GM19463 (cell line): ENCODE data around the gene GPC1.

Experiments
- ATAC-seq: cut with Tn5 transposase; IDR thresholded peaks from one replicate; pipeline ENCODE4 v1.9.1; 2021; ENCODE audit warnings: mild to moderate bottlenecking, moderate library complexity; ENCODE audit not compliant: unreplicated experiment

The GPC1 gene

DNA sequence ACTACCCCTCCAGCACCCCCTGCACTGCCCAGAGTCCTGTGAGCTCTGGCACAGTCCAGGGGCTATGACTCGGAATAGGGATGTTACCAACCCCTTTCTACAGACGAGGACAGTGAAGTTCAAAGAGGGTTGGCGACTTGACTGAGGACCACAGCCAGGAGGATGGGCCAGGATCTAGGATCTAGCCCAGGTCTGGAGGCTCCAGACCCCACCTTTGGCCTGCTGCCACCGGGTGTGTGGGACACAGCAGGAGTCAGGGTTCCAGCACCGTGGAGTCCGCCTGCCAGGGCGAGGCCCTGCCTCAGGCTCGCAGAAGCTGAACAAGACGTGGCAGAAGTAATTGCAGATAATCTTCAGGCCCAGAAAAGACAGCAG, 37.9 kb upstream of the GPC1 start:
- ATAC-seq = no peak

DNA sequence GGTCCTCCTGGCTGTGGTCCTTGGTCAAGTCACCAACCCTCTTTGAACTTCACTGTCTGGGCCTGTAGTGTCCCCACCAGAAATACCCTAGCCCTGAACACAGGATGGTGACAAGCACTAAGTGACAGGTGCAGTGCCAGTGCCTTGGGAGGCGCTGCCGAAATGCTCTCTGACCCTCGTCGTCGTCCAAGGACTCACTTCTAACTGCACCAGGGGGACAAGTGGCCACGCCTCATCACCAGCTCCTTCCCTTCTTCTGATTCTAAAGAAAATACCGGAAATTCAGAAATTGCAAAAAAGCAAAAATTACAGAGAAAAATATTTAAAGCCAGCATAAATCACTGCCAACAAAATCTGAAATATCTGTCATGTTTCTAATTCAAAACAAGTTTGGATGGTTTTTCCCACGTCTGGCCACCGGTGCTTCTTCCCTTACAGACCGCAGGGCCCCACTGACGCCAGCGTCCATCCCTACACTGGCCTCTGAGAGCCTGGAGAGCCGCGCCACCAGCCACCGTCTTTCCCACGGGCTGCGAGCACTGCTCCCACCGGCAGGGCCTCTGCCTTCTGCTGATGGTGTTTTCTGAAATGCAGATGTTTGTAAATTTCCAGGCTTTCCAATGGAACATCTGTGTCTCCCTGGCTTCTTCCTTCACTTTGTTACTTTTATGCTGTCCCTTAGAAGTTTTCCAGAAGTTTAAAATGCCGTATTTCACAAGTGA, 37.4 kb upstream of the GPC1 start:
- no peak for ATAC-seq

DNA sequence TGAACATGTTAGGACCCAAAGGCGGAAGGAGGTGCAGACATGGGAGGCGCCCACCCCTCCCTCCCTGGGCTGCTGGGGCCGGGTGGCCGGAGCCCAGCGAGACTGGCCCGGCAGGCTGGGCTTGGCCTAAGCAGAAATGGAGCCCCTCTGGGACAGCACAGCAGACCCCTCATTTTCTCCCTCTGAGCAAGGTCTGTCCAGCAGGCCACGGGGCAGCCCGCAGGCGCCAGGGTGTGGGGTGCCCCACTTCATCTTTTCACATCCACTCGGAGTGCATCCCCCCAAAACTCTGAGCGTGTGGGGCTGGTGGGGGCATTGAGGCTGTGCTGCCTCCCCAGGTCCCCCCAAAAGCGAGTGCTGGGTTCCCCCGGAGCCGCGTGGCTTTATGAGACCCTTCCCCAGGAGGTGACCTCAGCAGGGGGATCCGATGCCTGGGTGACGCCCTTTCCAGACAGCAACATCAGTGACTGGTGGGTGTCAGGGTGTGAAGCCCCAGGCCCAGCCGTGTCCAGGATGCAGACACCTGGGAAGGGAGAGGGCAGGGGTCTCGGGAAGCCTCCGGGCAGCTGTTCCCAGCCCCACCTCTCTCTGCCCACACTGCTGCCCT, 36.7 kb upstream of the GPC1 start:
- no peak for ATAC-seq

DNA sequence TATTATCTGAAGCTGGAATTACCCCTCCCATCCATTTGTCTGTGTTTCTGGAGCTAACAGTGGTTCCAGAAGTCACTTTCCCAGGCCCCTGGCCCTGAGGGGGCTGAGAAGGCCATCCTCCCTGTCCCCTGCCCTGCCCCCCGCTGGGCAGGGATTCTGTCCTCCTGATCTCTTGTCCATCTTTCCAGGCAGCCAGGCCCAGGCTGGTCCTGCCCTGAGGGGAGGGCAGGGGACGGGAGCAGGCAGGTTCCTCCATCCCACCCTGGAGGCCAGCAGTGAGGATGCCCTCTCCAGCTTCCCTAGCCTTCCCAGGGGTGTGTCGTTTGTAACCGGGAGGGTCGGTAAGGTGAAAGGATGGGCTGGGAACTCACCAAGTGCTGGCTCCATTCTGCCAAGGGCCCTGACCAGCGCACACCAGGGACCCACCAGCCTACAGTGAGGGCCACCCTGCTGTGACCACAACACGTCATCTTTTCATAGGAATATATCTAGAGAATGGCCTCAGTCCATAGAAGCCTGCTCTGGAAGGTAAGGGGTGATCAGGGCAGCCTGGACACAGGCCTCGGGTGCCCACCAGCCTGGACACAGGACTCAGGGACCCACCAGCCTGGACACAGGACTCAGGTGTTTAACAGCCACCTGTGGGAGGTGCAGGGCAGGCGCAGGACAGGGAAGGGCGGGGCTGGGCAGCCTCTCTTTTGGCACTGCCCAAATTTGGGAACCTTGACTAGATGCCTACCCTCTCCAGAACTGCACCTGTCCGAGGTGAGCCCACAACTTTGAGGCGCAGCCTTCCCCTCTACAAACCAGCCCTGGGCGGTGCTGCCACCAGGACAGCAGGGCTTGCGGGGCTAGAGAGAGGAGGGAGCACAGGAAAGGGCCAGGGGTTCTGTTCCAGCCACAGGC, 35.8 kb upstream of the GPC1 start:
- no peak for ATAC-seq

DNA sequence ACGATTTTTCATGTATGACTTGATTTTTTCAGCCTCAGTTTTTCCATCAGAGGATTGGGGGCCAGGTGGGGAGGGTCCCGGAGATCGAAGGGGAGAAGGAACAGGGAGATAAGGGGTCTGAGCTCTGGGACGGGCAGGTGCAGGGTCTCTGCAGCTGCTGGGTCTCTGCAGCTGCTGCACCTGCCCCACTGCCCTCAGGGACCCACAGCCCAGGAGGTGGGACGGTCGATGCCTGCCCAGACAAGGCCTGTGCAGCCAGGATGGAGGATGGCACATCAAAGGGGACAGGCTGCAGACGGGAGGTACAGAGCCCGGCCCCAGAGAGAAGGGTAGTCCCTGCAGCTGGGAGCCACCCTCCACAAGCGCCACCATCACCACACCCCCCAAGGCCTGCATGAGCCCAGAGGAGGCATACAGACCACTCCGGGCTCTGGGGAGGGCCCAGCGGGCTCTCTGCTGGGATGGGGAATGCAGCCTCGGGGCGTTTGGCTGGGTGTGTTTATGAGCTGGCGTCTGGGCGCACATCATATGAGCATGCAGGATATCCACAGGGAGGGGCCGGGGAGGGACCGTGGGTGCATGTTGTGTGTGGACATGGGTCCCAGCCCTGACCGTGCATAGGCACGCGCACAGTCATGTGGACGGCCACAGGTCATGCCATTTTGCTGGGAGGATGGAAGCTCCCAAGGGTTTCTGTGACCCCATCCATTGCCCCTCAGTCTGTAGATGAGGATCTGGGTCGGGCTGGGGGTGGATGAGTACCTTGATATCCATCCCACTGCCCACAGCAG, 34.9 kb upstream of the GPC1 start:
- no peak for ATAC-seq

DNA sequence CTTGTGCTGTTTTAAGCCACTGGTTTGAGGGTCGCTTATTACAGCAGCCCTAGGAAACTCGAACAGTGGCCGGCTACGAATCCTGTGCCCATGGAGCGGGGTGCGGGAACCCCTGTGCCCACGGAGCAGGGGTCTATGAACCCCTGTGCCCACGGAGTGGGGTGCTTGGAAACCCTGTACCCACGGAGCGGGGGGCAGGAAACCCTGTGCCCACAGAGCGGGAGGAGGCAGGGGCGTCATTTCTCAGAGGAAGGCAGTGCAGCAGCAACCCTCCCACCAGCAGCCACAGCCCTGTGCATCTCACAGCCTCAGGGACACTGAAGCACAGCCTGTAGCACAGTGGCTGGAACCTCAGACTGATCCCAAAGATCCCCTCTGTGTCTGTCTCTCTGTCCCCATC, 34.2 kb upstream of the GPC1 start:
- ATAC-seq = no peak

DNA sequence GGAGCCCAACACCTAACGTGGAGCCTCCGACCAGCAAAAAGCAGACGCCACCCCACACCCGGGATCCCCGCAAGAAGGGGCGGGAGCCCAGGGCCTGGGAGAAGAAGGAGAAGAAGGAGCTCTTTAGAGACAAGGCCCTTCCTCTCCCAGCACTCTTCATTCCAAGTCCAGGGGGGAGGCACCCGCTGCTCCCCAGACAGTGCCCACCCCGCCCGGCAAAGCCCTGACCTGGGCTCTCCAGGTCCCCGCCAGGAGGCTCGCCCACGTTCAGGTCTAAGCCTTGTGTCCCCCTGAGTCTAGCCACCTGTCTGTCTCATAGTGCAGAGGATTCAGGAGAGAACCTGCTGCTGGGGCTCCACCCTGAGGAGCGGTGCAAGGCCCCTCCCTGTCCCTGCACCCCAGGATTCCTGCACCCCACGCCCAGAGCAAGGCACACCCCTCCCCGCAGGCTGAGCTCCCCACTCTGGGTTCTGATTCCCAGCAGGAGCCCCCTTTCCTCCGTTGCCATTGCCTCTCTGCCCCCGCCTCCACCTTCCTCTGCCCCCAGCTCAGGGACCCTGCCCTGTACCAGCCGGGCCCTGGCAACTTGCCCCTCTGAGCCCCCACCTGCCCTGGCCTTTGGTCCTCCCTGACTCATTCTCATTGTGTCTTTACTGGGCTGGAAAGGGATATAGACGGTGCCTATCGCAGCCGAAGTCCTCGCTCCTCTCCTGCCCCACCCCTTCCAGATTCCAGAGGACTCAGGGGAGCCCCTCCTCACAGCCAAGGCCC, 33.5 kb upstream of the GPC1 start:
- no peak for ATAC-seq

DNA sequence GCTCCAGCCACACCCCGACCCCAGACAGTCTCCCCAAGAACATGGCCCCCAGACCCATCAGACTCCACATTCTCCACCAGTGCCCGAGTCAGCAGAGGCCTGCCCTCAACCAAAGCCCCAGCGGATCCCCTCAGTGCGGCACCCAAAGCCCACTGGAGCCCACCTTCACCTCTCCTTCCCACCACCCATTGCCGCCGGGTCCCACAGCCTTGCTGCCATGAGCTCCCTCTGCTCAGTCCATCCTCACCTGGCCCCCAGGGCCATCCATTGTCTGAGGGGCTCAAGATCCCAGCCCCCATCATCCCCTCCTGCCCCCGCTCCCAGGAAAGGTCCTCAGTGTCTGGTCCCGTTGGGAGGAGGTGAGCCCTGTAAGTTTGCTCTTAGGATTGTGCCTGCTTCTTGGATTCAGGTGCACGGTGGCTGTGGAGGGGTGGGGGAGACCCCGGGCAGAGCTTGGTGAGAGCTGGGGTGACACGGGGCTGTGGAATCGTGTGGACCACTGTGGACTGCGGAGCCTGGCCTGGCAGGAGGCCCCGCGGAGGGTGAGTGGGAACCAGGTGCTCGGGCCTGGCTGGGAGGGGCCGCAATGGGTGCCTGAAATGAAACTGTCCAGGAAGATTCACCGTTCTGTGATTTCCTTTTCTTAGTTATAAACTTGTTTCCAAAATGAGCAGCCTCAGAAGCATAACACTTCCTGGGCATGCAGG, 32.7 kb upstream of the GPC1 start:
- no peak for ATAC-seq

DNA sequence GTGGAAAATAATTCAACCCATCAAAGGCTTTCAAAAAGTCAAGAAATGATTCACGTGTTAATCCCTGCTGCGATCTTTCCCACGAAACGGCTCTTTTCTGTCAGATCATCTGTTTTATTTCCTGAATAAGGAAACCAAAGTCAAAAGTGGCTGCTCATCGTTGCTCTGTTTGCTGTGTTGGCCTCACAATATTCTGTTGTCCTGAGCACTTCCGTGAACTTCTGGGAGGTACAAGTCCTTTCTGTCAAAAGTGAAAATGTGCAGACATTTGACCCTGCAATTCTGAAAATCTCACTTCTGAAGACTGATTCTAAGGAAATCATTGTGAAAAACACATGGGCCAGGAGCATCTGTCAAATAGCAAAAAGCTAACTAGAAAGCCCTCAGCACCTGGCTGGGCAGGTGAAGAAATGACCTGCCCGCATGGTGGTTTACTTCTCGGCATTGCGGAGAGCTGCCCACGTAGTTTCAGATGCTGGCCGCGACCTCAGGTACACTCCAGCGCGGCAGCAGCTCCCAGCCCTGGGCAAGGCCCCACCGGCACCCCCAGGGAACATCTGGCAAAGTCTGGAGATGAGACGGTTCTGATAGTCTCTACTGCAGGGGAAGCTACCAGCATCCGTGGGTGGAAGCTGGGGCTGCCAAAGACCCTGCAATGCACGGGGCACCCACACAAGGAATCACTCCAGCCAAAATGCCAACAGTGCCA, 31.9 kb upstream of the GPC1 start:
- no peak for ATAC-seq

DNA sequence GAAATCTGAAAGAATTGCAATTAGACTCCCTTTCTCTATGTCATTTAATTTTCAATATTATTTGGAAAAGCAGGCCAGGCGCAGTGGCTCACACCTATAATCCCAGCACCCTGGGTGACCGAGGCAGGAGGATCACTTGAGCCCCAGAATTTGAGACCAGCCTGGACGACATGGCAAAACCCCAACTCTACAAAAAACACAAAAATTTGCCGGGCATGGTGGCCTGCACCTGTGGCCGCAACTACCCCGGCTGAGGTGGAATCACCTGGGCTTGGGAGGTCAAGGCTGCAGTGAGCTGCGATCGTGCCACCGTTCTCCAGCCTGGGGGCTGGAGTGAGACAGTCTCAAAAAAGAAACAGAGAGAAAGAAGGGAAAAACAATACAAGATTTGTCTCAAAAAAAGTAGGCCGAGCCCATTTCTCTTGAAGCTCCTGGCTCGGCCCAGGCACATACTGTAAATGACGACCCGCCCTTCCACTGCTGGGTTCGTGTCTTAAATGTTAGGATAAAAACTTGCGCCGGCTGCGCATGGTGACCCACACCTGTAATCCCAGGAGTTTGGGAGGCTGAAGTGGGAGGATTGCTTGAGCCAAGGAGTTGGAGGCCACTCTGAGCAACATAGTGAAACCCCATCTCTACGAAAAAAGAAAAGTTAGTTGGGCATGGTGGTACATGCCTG, 31.1 kb upstream of the GPC1 start:
- ATAC-seq = no peak

DNA sequence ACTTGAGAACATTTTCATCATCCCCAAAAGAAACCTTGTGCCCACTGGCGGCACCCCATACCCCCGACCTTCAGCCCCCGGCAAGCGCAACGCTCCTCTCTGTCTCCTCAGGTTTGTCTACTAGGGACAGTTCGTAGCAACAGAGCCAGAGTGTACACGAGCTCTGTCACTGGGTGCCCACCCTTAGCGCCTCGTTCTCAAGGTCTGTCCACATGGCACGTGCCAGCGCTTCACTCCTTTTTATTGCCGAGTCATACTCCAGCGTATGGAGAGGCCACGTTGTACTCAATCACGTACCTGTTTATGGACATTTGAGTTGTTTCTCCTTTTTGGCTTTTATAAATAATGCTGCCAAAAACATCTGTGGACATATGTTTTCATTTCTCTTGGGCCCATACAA, 30.3 kb upstream of the GPC1 start:
- ATAC-seq = no peak

DNA sequence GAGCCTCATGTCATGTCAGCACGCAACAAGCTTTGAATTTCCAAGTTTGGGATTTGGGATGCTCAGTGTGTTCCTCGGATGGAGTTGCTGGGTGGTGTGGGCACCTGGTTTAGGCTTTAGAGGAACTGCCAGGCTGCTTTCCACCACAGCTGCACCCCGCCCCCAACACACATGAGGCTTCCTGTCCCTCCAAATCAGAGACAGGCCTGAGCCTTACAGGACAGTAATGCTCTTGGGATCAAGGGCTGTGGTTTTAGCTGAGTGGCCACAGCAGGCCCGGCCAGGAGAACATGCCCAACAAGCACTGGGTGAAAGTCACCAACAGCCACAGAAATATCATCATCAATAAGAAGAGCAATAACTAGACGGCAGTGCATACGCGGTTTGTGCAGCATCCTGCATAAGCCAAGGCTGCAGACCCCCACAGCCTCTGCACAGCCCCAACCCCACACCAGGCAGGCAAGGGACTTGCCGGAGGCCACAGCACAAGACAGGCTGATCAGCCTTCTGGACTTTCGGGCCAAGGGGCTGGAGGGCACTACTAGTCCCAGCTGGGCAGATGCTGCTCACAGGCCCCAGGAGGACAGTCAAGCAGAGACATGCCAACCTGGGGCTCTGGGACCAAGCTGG, 29.7 kb upstream of the GPC1 start:
- no peak for ATAC-seq

DNA sequence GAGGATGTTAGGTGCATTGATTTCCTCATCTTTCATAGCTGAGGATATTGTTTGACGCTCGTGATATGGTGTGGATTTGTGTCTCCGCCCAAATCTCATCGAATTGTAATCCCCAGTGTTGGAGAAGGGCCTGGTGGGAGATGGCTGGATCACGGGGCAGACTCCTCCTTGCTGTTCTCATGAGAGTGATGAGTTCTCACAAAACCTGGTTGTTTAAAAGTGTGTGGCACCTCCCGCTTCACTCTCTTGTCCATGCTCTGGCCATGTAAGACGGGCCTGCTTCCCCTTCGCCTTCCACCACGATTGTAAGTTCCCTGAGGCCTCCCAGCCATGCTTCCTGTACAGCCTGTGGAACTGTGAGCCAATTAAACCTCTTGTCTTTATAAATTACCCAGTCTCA, 28.4 kb upstream of the GPC1 start:
- ATAC-seq = no peak

DNA sequence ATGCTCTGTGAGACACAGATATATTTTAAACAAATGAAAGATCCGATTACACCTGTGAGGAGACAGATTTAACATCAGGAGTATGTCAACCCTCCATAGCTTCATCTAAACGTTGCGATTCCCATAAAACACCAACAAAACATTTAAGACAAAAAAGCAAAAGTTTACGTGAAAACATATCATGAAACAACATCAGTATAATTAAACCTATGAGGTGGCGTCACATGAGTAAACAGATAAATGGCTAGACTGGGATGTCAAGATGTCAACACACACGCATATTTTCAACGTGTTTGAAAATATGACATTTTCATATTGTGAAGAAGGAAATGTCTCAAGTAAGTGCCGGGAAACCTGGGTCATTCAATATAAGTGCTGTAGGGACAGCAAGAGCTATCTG, 25.5 kb upstream of the GPC1 start:
- no peak for ATAC-seq

DNA sequence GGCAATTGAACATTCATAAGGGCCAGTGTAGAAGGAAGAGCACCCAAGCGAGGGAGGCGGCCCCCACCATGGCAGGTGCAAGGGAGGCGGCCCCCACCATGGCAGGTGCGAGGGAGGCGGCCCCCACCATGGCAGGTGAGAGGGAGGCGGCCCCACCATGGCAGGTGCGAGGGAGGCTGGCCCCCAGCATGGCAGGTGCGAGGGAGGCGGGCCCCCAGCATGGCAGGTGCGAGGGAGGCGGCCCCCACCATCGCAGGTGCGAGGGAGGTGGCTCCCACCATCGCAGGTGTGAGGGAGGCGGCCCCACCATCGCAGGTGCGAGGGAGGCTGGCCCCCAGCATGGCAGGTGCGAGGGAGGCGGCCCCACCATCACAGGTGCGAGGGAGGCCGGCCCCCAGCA, 24.7 kb upstream of the GPC1 start:
- no peak for ATAC-seq

DNA sequence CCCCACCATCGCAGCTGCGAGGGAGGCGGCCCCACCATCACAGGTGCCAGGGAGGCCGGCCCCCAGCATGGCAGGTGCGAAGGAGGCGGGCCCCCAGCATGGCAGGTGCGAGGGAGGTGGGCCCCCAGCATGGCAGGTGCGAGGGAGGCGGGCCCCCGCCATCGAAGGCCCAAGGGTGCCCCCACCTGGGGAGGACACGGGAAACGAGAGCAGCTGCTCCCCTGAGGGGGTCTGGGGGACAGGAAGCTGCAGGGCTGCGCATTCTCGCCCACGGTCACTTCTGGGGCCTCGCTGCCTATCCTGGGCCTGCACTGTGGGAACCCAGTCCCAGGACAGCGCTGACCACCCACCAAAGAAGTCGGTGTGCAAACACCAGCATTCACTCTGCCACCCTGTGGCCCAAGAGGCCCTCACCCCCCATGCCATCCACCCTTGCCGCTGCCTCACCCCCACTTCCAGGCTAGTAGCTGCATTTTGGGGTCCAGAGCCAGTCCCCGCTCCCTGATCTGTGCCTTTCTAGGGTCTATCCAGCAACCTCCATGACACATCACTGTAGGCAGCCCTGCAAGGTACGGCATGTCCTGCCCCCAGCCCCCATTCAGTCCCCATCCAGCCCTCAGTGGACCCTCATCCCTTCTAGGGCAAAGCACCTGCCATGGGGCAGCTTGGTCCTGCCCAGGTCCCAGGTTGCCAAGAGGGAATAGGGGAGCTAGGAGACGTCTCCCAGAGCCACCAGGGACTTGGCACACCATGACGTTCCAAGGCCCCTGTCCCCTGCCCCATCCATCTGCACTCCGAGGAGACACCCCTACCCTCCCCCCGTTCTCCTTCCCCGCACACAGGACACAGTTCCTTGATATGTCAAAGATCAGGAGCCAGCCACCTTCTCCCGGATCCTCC, 24.0 kb upstream of the GPC1 start:
- no peak for ATAC-seq

DNA sequence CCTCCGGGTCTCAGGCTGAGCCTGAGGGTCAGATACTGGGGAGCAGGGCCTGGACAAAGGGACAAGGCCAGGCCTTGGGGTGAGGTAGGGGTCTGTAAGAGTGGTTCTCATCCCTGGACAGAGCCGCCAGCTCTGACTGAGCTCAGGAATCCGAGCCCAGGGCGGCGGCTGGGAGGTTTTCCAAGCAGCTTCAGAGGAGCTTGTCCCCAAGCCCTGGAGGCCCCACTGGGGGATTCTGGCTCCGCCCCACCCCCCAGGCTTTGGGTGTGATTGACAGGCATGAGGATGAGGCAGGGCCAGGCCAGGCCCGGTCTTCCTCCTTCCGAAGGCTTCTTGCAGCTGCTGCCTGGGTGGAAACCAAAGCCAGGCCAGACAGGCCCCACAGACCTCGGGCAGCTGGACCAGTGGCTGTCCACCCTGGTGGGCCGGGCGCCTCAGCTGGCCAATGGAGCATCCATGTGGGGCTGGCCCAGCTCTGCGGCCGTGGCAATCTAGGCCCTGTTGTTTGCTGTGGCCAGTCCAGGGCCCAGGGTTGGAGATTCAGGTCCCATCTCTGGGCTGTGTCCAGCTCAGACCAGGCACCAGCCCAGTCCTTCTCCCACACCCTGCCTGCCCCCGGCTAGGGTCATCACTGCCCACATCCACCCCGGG, 23.1 kb upstream of the GPC1 start:
- ATAC-seq = no peak
